ENCODE results near the gene CDH1.

CDH1 gene

GRCh38 chr16:68732042-68732680 is 4.9 kb upstream of the CDH1 start:
- DNase-seq (ENCODE audit: low read depth): no peak

GRCh38 chr16:68732741-68733399 is 4.2 kb upstream of the CDH1 start:
- DNase-seq (ENCODE audit: low read depth): no peak

GRCh38 chr16:68733570-68733969 is 3.5 kb upstream of the CDH1 start:
- DNase-seq (ENCODE audit: low read depth): no peak

GRCh38 chr16:68734782-68735181 is 2.3 kb upstream of the CDH1 start:
- DNase-seq (ENCODE audit: low read depth): no peak

GRCh38 chr16:68736561-68736960 is 531 bp upstream of the CDH1 start:
- no peak for DNase-seq (ENCODE audit: low read depth)

- DNase-seq (ENCODE audit: low read depth): no peak
Measured at GRCh38 chr16:68737730-68738629, 888 bp downstream of the CDH1 start.

- DNase-seq (ENCODE audit: low read depth): no peak
Measured at GRCh38 chr16:68739964-68740627, 3.0 kb downstream of the CDH1 start.

GRCh38 chr16:68740628-68741346 is 3.7 kb downstream of the CDH1 start:
- DNase-seq (ENCODE audit: low read depth): no peak

GRCh38 chr16:68743664-68744063 is 6.6 kb downstream of the CDH1 start:
- DNase-seq (ENCODE audit: low read depth): no peak

GRCh38 chr16:68744744-68745280 is 7.7 kb downstream of the CDH1 start:
- no peak for DNase-seq (ENCODE audit: low read depth)

GRCh38 chr16:68746951-68747350 is 9.9 kb downstream of the CDH1 start:
- no peak for DNase-seq (ENCODE audit: low read depth)

- no peak for DNase-seq (ENCODE audit: low read depth)
Measured at GRCh38 chr16:68749432-68749831, 12.3 kb downstream of the CDH1 start.

- no peak for DNase-seq (ENCODE audit: low read depth)
Measured at GRCh38 chr16:68750193-68750695, 13.2 kb downstream of the CDH1 start.

- no peak for DNase-seq (ENCODE audit: low read depth)
Measured at GRCh38 chr16:68751160-68751559, 14.1 kb downstream of the CDH1 start.

- DNase-seq (ENCODE audit: low read depth): no peak
Measured at GRCh38 chr16:68752602-68753001, 15.5 kb downstream of the CDH1 start.

GRCh38 chr16:68754084-68754792 is 17.1 kb downstream of the CDH1 start:
- DNase-seq (ENCODE audit: low read depth): no peak

GRCh38 chr16:68756239-68756915 is 19.3 kb downstream of the CDH1 start:
- no peak for DNase-seq (ENCODE audit: low read depth)

GRCh38 chr16:68757625-68757935 is 20.5 kb downstream of the CDH1 start:
- no peak for DNase-seq (ENCODE audit: low read depth)

- DNase-seq (ENCODE audit: low read depth): no peak
Measured at GRCh38 chr16:68759062-68759461, 22.0 kb downstream of the CDH1 start.

- DNase-seq (ENCODE audit: low read depth): peak; percentile 30
Measured at GRCh38 chr16:68760671-68761275, 23.7 kb downstream of the CDH1 start.
